Panc1 (cell line): Measurements from ENCODE around the gene LSM12. TPM values are rescaled to one million over a fixed set of nuclear protein-coding genes. Genes with fewer than 3 reads are reported as not detected.

Experiments
- ATAC-seq: fragments of 200-7000 bp; cut with Tn5 transposase; 2 replicates; pipeline ENCODE4 v1.9.1; 2020; ENCODE audit warnings: mild to moderate bottlenecking, moderate library complexity
- BruUV-seq: library from RNA; stranded (reverse); fragments of 400-500 nt; replicated peaks from 2 replicates; lab custom pipeline; 2021; lab: Mats Ljungman, UMichigan
- CTCF ChIA-PET: fragments of 300-600 bp; sonication (Branson Sonifier 250); formaldehyde crosslinking; loops from one replicate; lab custom pipeline; 2022; ENCODE audit warnings: antibody characterized with exemption; lab: Charles Lee
- POLR2A ChIA-PET: fragments of 300-600 bp; sonication (Branson Sonifier 250); formaldehyde crosslinking; loops from one replicate; lab custom pipeline; 2022; ENCODE audit warnings: antibody characterized with exemption; lab: Charles Lee
- DNase-seq: peaks from one replicate; pipeline ENCODE4 v3.0.0-alpha.2; 2010; ENCODE audit warnings: low read depth, low spot score
- H3K27ac ChIP-seq: 2 replicates; pipeline ENCODE4 v1.5.1; 2011; ENCODE audit warnings: mild to moderate bottlenecking, low read length, inconsistent platforms
- H3K27me3 ChIP-seq: fragments of 200-500 bp; sonication (Bioruptor generic); 2 replicates; pipeline ENCODE4 v1.6.0; 2014; ENCODE audit warnings: low read length, inconsistent platforms; ENCODE audit not compliant: control insufficient read depth, insufficient read depth
- H3K36me3 ChIP-seq: fragments of 200-500 bp; sonication (Bioruptor generic); 2 replicates; pipeline ENCODE4 v1.5.1; 2014; ENCODE audit warnings: inconsistent platforms, mild to moderate bottlenecking, low read length, moderate library complexity; ENCODE audit not compliant: control insufficient read depth, insufficient read depth
- H3K4me1 ChIP-seq: 2 replicates; pipeline ENCODE4 v1.5.1; 2011; ENCODE audit warnings: inconsistent platforms, mild to moderate bottlenecking, low read length, moderate library complexity; ENCODE audit not compliant: control insufficient read depth, insufficient read depth
- H3K4me3 ChIP-seq, 2 experiments: 2 replicates each; pipeline ENCODE4 v1.5.1; 2011 to 2012; ENCODE audit warnings: low read depth in 2 of 2, low read length in 2 of 2, mild to moderate bottlenecking in 2 of 2, inconsistent platforms in 1 of 2, moderate library complexity in 1 of 2
- H3K9me3 ChIP-seq: fragments of 200-500 bp; sonication (Bioruptor generic); 2 replicates; pipeline ENCODE4 v1.5.1; 2014; ENCODE audit warnings: low read depth, mild to moderate bottlenecking, inconsistent platforms, low read length, moderate library complexity; ENCODE audit not compliant: control insufficient read depth, insufficient read depth
- CTCF ChIP-seq: fragments of 450-650 bp; IDR thresholded peaks from 2 replicates; pipeline ENCODE4 v1.5.1; 2017; ENCODE audit warnings: mild to moderate bottlenecking
- POLR2AphosphoS5 ChIP-seq: IDR thresholded peaks from 2 replicates; pipeline ENCODE4 v1.6.1; 2012; ENCODE audit warnings: mild to moderate bottlenecking, low read depth, low read length, moderate library complexity
- REST ChIP-seq, 2 experiments: IDR thresholded peaks; 2 replicates each; pipeline ENCODE4 v1.6.1; 2011 to 2012; ENCODE audit warnings: low read depth in 2 of 2, control low read depth in 1 of 2, low read length in 1 of 2, mild to moderate bottlenecking in 1 of 2, moderate library complexity in 1 of 2; ENCODE audit not compliant: insufficient read depth in 1 of 2
- SIN3A ChIP-seq: IDR thresholded peaks from 2 replicates; pipeline ENCODE4 v1.6.1; 2012; ENCODE audit warnings: low read depth, mild to moderate bottlenecking, low read length, moderate library complexity, borderline replicate concordance; ENCODE audit not compliant: insufficient read depth
- TCF7L2 ChIP-seq: IDR thresholded peaks from 2 replicates; pipeline ENCODE4 v1.6.1; 2011; ENCODE audit warnings: mild to moderate bottlenecking, low read depth, low read length, inconsistent platforms
- in situ Hi-C: cut with HindIII; loops from 2 replicates; pipeline ENCODE4 v1.10.0; 2016; ENCODE audit warnings: low sequenced_read_pairs, low pct_unique_long_range_greater_than_20kb
- intact Hi-C: fragments of 100-400 bp; cut with micrococcal nuclease; formaldehyde crosslinking; loops from one replicate; pipeline ENCODE4 v1.10.0; 2022; ENCODE audit not compliant: unreplicated experiment
- total RNA-seq: library from RNA; stranded (reverse); gene quantifications from one replicate; pipeline ENCODE4 v1.2.1, GENCODE V29; 2021; ENCODE audit not compliant: unreplicated experiment

Gene LSM12
- total RNA-seq, 1 experiment from 2014 or later = 73.0 TPM

GRCh38 chr17:44014133-44014436 is 52.4 kb downstream of the LSM12 start:
- Histone ChIP-seq H3K27ac (peak overlapping the region; percentile 97), H3K9me3 (no peaks in the 10 kb centered on the region), H3K27me3 (no peaks in the 10 kb centered on the region), H3K4me3 (peak overlapping the region; percentile 97 to 99), H3K4me1 (no peaks in the 10 kb centered on the region; the same call in 1 of the 2 replicates), H3K36me3 (peaks cover 5% of the 10 kb centered on the region; the same call in 1 of the 2 replicates)
- TF ChIP-seq TCF7L2 (no peak), POLR2AphosphoS5 (no peak), SIN3A (no peak), REST (IDR thresholded peaks at IDR 0.05; ENCODE audit: insufficient read depth in 1 of 2, low read depth in 2 of 2, low read length in 1 of 2) (no peak), CTCF (no peak)
- ChIA-PET POLR2A (no interaction called here), CTCF (interaction anchor here (0.7 kb wide), 1 partner anchor 102 kb away, joined by 3 read pairs; no protein-coding TSS in a partner anchor)
- in situ Hi-C loops (no loop called here), intact Hi-C loops (no loop called here)
- no peak for DNase-seq
- peak; percentile 57 for ATAC-seq
- no TSS peak for BruUV-seq

- CTCF ChIA-PET = no interaction called here
- Histone ChIP-seq H3K4me1 (peaks cover 5% of the 10 kb centered on the region), H3K36me3 (peaks cover 5% of the 10 kb centered on the region; the same call in 1 of the 2 replicates), H3K27me3 (no peaks in the 10 kb centered on the region), H3K4me3 (no peak overlapping the region), H3K27ac (no peak overlapping the region), H3K9me3 (no peaks in the 10 kb centered on the region)
- POLR2A ChIA-PET = no interaction called here
- DNase-seq = no peak
- ATAC-seq = no peak
- BruUV-seq = TSS peak; percentile 61
- in situ Hi-C loops (no loop called here), intact Hi-C loops (no loop called here)
- TF ChIP-seq CTCF (no peak), REST (IDR thresholded peaks at IDR 0.05; ENCODE audit: insufficient read depth in 1 of 2, low read depth in 2 of 2, low read length in 1 of 2) (no peak), SIN3A (no peak), POLR2AphosphoS5 (no peak), TCF7L2 (no peak)
Measured at GRCh38 chr17:44012874-44013273, 53.6 kb downstream of the LSM12 start.
